Measurements from ENCODE around the gene CYP2F1.

CYP2F1 gene, protein sequence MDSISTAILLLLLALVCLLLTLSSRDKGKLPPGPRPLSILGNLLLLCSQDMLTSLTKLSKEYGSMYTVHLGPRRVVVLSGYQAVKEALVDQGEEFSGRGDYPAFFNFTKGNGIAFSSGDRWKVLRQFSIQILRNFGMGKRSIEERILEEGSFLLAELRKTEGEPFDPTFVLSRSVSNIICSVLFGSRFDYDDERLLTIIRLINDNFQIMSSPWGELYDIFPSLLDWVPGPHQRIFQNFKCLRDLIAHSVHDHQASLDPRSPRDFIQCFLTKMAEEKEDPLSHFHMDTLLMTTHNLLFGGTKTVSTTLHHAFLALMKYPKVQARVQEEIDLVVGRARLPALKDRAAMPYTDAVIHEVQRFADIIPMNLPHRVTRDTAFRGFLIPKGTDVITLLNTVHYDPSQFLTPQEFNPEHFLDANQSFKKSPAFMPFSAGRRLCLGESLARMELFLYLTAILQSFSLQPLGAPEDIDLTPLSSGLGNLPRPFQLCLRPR

DNA sequence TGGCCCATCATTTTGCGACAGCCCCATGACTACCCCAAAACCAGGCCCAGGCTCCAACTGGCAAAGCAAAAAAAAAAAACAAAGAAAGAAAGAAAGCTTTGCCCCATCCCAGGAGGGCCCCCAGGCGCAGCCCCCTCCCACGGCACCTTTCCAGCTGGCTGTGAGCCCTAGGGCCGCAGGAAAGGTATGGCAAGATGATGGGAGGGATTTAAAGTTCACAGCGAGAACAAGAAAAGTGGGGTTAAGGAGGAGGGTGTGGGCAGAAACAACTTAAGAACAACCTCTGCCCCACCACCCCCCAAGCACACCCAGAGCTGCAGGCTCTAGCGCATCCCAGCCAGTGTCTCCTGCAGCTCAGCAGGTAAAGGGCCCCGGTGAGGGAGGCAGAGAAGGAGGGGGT, at the start of gene CYP2F1:
Gene CYP2F1, plus strand, starts transcription at position 301 of the 400 bp plus-strand sequence. CDS start 1,757 bp downstream, outside the sequence.
- DNase-seq (ENCODE audit: low read depth) = no peak
- H3K4me3 ChIP-seq (ENCODE audit: low read depth, low read length) = no peak within 1 kb of the TSS

DNA sequence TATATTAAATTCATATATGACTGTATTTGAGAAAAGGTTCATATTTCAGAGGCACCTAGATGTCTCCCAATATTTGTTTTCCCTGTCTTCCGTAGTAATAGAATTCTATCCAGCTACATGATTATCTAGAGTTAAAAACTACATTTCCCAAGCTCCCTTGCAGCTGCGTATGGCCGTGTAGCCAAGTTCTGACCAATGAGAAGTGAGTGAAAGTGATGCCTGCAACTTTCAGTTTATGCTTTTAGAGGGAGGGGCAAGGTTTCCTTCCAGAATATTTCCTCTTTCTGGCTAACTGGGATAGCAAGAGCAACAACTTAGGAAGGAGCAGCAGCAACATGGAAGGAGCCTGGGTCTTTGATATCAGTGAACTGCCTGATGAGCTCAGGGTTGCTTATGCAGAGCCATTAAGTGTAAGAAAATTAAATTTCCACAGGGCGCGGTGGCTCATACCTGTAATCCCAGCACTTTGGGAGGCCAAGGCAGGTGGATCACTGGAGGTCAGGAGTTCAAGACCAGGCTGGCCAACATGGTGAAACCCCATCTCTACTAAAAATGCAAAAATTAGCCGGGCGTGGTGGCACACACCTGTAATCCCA, 49.2 kb upstream of the CYP2F1 start:
- H3K4me3 ChIP-seq (ENCODE audit: low read depth, low read length) = no peak overlapping the region
- peak; percentile 59 for DNase-seq (ENCODE audit: low read depth)
- TF ChIP-seq, protein P1, sequence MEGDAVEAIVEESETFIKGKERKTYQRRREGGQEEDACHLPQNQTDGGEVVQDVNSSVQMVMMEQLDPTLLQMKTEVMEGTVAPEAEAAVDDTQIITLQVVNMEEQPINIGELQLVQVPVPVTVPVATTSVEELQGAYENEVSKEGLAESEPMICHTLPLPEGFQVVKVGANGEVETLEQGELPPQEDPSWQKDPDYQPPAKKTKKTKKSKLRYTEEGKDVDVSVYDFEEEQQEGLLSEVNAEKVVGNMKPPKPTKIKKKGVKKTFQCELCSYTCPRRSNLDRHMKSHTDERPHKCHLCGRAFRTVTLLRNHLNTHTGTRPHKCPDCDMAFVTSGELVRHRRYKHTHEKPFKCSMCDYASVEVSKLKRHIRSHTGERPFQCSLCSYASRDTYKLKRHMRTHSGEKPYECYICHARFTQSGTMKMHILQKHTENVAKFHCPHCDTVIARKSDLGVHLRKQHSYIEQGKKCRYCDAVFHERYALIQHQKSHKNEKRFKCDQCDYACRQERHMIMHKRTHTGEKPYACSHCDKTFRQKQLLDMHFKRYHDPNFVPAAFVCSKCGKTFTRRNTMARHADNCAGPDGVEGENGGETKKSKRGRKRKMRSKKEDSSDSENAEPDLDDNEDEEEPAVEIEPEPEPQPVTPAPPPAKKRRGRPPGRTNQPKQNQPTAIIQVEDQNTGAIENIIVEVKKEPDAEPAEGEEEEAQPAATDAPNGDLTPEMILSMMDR (conservative IDR thresholded peaks at IDR 0.05; ENCODE audit: low read depth, low read length) = no peak

More for the DNA sequence above, at the start of gene CYP2F1:
- TF ChIP-seq, protein P1 (conservative IDR thresholded peaks at IDR 0.05; ENCODE audit: low read depth, low read length) = no peak

DNA sequence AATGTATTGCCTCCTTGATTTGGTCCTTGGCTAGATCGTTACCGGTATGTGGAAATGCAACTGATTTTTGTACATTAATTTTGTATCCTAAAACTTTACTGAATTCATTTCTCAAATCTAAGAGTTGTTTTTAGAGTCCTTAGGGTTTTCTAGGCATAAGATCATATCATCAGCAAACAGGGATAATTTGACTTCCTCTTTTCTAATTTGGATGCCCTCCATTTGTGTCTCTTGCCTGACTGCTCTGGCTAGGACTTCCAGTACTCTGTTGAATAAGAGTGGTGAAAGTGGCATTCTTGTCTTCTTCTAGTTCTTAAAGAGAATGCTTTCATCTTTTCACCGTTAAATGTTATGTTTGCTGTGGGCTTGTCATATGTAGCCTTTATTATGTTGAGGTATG, 37.9 kb upstream of the CYP2F1 start:
- no peak for DNase-seq (ENCODE audit: low read depth)
- H3K4me3 ChIP-seq (ENCODE audit: low read depth, low read length) = no peak overlapping the region
- TF ChIP-seq, protein P1 (conservative IDR thresholded peaks at IDR 0.05; ENCODE audit: low read depth, low read length) = no peak

DNA sequence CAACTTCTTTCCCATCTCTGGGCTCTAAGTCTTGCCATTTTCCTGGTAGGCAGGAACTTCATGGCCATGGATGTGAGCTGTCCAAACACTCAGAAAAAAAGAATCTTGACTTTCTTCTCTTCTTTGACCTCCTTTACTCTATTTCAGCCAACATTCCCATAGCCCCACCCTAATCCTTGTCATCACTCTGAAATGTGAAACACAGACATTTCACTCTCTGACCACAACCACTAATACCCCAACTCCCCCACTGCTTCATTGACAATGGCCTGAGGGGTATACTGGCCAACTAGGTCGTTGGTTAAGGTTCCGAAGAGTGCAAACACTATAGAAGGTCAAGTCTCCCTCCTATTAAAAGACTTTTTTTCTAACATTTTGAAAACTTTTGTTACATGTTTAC, 30.7 kb upstream of the CYP2F1 start:
- H3K4me3 ChIP-seq (ENCODE audit: low read depth, low read length) = no peak overlapping the region
- TF ChIP-seq, protein P1 (conservative IDR thresholded peaks at IDR 0.05; ENCODE audit: low read depth, low read length) = no peak
- no peak for DNase-seq (ENCODE audit: low read depth)

DNA sequence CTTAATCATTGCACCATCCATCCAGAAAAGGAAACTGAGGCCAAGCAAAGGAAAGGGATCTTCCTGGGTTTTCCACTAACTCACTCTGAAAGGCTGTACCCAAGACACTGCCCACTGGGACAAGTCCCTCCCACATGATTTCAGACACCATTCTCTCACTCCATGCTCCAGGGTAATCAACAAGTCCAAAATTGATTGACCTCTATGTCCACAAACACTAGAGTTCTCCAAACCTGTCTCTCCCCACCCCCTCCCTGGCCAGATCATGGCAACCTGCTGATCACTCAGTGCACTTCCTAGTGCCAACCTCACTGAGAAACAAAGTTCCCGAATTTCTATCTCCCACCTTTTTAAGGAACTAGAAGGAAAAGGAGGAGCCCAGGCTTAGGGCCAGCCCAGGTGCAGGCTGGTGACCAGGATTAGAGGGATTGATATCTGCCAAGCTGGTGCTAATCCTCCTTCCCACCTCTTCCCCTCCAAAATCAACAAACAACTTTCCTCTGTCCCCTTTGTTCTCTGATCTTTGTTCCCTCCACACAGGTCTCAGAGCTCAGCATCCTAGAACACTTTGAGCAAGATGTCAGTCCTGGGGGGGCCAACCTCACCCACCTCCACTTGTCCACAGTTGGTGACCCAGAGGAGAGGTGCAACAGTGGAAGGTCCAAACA, 28.4 kb upstream of the CYP2F1 start:
- no peak for DNase-seq (ENCODE audit: low read depth)
- H3K4me3 ChIP-seq (ENCODE audit: low read depth, low read length) = no peak overlapping the region
- TF ChIP-seq, protein P1 (conservative IDR thresholded peaks at IDR 0.05; ENCODE audit: low read depth, low read length) = no peak

DNA sequence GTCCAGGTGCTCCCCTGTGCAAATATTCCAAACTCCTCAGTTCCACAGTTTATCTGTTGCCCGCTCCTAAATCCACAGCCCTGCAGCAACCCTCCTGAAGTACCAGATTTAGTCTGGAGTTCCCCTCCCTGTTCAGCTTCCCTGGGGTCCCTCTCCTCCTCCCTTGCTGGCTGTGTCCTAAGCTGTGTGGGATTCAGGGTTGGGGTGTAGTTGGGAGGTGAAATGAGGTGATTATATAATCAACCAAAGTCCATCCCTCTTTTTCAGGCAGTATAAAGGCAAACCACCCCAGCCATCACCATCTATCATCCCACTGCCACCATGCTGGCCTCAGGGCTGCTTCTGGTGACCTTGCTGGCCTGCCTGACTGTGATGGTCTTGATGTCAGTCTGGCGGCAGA, 26.1 kb upstream of the CYP2F1 start, which contains the start of gene CYP2A13:
Gene CYP2A13, plus strand, starts transcription at position 301 of the 400 bp plus-strand sequence. Its CDS starts 21 bp downstream, at position 322.
- TF ChIP-seq, protein P1 (conservative IDR thresholded peaks at IDR 0.05; ENCODE audit: low read depth, low read length) = no peak

More for the DNA sequence above, 26.1 kb upstream of the CYP2F1 start, which contains the start of gene CYP2A13:
- H3K4me3 ChIP-seq (ENCODE audit: low read depth, low read length) = no peak within 1 kb of the TSS
- DNase-seq (ENCODE audit: low read depth) = no peak

All from choroid plexus epithelial cell (primary cell).